Activated CD4-positive, alpha-beta T cell treated with anti-CD3 and anti-CD28 coated beads, Interleukin-2, amount 50 U/mL, for 1 hour (primary cell): Measurements from ENCODE around the gene EDIL3.
A peak's percentile ranks its signal among the peaks of the same experiment; 100 is the strongest.

ENCODE experiments used
- DNase-seq: peaks from one replicate; pipeline ENCODE4 v3.0.0-alpha.2; 2020

Gene EDIL3

DNA sequence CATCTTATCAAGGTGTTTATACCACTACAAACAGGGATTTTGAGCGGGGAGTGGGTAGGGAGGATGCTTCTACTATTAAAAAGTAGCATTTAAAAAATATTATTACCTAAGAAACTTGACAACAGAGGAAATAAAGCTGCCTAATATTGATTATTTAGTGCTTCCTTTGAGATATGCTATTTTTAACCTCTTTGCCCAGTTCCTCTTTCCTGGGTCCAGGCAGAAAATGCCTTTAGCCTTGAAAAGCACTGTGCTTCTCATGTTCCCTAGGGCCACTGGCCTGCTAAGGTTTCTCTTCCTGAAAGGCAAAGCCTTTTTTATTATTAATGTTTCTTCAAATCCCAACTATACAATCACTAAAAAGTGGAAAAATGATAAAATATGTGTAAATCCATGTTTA lies 446.8 kb downstream of the EDIL3 start:
- DNase-seq: no peak

DNA sequence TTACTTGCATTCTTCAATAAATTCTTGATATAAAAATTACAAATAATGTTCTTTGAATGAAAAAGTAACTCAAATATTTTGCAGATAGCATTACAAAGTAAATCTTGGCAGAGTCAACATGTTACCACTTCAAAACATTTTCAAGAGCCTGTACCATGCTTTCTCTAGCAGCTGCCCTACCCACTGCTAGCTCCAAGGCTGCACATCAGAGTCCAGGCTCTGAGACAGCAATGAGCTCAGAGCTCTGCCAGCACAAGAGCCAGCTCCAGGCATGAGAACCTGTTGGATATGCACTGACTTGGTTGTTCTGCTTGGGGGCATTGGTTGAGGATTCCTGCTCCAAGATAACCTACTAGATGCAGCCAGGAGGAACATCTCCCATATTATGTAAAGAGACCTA lies 452.7 kb downstream of the EDIL3 start:
- no peak for DNase-seq

DNA sequence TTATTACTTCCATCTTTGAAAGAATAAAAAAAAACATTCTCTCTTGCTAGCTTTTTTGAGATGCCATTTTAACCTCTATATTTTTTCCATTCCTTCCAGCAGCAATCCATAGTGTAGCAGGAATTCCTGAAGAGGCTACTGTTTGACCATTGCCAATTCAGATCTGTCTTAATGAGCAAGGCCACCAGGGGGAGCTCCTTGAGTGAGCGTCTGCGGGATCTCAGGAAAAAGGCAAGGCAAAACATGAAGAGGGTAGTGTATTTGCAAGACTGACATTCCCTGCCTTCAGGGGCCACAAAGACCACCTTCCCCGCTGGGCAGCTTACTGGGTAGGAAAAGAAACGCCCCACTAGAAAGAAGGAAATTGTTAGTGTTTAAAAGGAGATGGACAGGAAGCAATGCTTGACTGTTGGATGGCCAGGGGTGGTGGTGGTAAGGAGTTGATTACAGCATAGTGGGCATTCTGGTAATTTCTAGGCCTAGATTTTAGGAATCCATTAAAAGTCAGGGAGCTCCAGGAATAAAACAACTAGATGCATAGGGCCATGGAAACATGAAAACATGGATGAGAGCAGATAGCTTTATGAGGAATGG lies 457.4 kb downstream of the EDIL3 start:
- peak; percentile 5 for DNase-seq

DNA sequence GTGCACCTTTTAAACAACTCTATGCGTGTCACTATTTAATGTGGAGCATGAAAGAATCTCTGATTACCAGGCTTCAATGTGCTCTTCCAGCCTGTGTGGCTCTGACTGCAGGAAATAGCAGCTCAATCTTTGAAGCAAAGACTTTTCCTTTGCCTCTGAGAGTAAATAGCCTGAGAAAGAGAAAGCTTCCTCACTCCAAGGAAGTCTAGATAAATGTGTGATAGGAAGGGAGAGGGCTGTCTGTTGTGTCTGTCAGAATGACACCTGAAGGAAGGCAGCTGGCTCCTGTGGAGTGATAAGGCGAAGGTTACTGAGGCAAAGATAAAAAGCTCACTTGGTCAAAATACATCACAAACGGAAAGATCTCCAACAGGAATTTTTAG lies 458.7 kb downstream of the EDIL3 start:
- no peak for DNase-seq

DNA sequence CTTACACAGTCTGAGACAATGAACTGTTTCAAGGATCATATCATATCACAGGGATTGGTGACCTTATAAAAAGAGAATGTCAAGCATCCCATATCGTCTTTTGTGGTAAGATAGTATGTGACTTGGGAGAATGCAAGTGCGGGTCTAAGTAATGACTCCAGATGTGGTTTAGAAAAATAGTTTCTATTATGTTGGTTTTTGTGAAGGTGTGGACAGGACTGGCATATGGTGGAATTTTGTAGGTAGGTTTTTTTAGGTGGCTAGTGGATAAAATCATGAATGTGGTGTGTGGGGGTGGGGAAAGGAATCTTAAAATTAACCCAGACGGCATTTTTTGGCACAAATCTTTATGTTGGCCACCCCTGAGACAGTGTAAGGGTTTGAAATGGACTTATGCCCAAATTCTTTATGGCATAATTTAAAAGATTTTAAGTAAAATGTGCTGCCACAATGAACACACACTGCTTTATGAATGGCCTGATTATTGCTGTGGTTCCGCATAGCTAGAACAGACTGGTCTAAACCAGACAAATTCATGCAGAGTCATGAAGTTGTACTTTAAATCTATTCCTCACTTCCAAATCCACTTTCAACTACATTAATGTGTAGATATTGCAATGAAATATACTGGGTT lies 459.2 kb downstream of the EDIL3 start:
- no peak for DNase-seq

DNA sequence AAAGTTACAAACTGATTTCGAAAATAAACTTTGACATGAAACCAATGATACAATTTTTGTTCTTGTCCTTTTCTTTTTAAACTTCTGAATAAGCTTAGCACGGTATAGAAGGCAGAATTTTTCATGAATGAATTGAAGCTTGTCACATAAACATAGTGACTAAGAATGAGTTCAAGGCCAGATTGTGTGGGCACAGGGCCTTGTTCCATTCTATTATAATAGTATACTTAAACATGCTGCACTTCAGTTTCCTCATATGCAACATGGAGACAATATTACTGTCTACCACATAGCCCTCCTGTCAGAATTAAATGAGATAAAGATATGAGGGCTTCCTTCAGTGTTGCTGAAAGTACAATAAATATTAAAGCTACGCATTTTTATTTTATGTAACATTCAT lies 459.8 kb downstream of the EDIL3 start:
- no peak for DNase-seq

DNA sequence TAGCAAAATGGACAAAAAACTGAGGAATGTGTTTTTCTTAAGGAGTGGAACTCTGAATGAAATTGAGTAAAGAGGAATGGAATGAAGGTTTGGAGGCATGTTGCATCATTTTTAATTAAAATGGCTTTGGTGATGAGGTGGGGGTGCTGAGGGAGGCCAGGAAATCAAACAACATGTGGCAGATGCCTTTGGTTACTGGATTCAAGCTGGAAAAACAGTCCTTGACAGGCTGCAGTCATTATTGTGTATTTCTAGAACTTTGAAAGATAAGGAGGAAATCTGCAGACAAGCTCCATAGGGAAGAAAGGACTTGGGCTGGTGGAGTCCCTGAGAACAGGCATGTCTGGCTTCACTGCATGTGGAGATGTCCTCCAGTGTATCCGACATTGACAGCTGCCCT lies 460.5 kb downstream of the EDIL3 start:
- DNase-seq: no peak

DNA sequence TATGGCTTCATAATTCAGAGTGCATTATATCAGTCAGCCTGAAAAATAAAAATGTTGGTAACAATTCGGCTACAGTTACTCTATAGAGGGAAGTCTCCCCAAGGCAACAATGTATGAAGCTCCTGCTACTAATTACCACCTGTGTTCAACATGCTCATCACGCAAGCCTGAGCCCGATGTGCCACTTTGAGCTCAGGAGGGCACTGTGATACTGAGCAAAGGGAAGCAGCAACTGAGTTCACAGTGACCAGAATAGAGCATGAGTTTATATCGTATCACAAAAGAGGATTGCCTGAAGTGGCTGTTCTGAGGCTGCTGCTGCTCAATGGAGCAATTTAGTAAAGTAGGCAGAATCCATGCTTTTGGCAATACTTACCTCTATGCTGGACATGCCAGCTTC lies 462.0 kb downstream of the EDIL3 start:
- no peak for DNase-seq

DNA sequence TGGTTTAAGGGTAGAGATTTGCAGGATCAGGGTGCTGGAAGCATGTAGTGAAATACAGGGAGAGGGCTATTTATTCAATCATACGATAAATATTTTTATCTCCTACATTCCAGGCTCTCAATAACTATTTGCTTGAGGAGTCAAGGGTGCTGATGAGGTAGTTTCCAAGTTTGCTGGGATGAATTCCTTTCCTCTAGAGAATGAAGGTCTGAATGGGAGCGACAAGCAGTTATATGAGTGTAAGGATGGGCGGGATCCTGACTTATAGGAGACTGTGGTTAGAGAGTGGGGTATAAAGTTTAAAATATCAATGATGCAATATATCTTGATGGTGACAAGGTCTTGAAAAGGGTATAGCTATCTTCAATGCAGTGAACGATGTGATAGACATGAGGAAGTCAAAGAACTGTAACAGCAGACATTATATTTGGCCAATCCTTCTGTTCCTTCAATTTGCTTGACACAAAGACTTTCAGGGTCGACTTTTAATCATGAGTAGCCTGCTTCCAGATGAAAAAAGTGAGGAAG lies 462.9 kb downstream of the EDIL3 start:
- no peak for DNase-seq

DNA sequence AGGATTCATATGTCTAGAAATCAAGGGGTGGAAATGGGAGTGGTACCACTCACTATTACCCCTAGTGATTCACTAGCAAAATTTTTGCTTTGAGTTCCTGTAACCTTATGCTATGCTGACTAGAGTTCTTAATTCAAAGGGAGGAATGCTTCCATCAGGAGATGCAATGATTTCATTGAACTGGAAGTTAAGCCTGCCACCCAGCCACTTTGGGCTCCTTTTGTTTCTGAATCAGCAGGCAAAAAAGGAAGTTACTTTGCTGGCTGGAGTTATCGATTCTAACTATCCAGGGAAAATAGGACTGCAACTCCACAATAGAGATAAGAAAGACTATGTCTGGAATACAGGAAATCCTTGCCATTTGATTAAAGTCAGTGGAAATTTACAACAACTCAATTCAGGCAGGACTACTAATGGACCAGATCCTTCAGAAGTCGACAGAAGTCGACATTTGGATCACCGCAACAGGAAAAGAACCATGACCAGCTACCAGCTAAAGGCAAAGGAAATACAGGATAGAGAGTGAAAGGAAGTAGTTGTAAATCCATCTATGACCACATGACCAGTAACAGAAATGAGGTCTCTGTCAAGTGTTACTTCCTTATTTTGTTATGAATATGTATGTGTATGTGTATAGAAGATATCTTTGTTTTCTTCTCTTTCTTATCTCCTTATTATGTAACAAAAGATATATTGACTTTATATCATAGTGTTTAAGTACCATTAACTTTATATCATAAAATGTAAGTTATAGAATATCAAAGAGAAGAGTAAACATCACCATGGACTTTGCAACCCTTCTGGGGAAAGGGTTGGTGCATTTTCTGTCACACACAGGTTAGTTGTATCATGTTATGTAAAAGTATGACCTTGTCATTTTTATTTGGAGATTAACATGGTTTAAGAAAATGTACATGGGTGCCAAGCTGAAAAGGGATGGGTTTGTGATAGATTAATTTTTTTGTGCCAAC lies 465.3 kb downstream of the EDIL3 start:
- DNase-seq: no peak

DNA sequence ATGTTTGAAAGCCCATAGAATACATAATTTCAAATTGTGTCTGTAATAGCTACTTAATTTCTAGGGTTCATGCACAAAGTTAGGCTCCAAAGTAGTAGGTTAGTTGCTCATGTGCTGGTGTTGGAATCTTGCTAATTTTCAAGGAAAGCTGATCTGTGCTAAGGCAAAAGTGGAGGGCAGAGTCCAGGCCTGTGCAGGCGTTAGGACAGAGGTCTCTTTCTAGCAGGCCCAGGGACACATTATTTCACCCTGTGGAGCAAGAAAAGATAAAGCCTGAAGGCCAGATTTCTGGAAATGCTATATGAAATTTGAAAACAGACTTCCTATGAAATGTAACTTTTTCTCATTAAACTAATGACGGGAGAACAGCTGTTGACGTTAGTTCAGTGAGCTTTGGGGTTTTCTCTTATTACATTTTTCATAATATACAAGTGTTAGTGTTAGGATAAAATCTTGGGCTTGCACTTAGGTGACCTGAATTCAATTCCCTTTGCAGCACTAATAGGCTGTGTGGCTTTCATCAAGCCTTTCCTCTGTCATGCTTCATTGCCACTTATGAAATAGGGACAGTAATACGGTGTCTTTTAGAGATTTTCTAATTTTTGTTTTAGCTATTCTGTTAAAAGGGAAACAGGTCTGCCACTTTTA lies 467.3 kb downstream of the EDIL3 start:
- no peak for DNase-seq

DNA sequence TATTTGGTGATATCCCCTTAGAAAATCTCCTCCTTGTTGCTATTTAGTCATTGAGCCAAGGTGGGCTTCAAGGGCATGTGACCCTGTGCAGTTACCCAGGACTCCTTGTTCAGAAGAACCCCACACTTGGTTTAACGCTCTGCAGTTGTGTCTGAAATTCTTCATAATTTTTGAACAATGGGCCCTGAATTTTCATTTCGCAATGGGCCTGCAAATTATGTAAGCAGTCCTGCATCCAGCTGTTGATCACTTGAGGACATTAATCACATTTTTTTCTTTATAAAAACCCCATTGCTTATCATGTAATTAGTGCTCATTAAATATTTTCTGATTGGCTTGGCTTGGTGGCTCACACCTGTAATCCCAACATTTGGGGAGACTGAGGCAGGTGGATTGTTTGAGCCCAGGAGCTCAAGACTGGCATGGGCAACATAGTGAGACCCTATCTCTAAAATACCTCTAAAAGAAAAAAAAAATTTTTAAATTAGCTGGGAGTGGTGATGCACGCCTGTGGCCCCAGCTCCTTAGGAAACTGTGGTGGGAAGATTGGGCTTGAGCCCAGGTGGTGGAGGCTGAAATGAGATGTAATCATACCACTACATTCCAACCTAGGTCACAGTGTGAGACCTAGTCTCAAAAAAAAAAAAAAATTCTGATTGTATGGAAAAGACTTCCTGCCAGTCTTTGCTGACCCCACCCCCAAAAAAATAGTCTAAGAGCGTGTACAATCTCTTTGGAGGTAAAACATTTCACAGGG lies 469.8 kb downstream of the EDIL3 start:
- DNase-seq: no peak

DNA sequence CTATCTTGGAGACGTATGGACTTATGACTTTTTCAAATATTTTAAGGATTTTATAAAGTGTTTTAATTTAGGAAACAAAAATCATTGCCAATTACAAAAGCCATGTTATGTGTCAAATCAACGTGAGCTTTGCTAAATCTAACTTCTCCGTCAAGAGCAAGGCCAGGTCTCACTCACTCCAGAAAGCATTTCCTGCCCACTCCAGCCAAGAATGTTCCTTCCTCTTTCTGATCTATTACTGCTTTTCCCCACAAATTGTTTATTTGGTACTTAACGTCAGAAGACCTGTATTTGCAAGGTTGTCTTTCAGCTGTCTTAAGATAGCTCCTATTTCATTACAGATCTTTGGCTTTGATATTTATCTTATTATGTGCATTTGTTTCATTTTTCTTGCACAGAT lies 470.5 kb downstream of the EDIL3 start:
- no peak for DNase-seq

DNA sequence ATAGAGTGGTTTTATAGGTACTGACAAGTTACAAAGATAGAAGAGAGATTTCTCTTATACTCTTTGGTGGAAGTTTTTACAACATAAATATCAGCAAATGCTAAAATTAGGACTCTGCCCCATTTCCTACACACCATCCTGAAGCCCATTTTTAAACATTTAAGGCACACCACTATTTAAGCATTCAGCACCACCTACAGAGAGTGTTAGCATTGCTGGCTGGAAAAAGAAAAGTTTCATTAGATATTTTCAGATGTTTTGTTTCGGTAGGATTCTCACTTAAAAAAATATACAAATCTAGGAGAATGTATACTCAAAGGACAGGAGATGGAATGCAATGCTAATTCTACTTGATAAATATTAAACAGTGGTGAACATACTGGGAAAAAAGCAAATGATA lies 471.1 kb downstream of the EDIL3 start:
- no peak for DNase-seq

DNA sequence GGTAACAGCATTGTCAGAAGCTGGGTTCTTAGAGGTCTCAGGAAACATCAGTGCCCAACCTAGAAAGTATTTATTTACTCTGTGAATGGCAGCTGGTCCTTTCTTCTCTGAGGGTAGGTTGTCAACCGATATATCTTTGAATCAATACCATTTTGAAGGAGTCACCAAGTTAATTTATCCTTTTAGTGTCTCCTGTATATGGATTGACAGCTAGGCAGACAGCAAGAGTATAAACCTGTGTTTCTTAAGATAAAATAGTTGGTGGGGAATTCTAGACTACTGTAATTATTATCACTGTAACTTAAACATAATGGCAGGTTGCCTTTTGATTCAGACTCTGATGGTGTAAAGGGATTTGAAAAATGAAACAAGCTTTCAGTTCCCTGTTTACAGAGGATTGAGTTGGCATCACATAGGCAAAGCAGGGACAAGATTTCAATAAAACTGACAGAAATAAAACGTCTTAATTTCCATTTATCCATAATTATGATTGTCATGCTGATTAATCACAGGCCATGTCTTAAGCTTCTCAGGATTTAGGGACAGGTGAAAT lies 473.2 kb downstream of the EDIL3 start:
- DNase-seq: no peak

DNA sequence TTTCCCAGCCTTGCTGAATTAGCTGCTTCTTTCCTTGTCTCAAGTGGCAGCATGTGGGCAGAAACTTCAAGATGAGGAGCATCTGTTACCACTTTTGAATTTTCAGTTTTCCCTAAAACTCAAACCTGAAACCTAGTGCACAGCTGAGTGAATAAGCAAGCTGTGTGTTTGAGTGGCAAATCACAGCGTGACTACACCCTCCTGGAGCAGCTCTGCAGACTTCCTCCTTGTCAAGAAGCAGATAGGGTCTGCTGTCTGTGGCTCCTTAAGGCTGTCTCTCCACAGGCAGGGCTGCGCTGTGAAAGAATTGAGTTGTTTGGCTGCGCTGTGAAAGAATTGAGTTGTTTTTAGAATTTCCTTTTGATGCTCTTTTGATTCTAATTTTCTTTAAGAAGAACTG lies 484.4 kb downstream of the EDIL3 start:
- no peak for DNase-seq

DNA sequence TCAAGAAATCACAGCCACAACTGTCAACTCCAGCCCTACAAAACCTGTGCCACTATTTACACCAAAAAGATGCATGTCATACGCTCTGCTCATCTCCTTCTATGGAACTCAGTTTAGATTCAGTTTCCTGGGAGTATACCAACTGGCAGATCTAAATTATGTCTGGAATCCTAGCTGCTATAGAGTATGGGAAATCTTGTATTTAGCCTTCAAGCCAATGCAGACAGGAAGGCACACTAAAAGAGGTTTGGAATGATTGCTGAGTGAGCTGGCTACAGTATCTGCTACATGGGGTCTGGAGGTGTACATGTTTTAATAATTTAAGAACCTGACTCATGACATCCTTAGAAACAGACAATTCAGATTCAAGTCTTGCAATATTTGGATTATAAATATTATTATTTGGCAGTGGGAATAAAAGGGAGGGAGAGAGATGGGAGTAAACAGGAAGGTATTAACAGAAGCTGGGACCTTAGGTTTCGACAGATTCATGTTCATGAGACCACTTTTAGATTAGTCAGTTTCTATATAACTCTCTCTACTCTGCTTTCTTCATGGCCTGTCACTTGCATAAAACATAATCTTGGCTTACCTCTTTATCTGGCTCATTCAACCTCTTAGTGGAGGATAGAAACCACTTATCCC lies 485.2 kb downstream of the EDIL3 start:
- no peak for DNase-seq

DNA sequence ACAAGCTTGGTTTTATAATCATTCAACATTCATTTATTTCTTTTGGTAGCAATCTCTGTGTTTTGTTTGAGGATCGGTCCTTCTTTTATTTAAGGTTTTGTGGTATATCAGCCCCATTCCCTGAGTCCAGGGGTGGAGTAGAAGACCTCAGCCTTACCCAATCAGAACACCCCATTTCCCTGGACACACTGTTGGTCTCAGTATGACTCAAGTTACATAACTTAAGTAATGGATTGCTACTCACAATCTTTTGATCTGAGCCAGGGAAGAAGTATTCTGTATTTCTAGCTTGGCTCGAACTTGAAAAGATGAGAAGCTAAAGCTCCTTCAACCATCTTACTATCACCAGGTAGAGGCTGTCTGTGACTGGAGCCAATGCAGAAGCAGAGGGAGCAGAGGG lies 488.8 kb downstream of the EDIL3 start:
- no peak for DNase-seq

DNA sequence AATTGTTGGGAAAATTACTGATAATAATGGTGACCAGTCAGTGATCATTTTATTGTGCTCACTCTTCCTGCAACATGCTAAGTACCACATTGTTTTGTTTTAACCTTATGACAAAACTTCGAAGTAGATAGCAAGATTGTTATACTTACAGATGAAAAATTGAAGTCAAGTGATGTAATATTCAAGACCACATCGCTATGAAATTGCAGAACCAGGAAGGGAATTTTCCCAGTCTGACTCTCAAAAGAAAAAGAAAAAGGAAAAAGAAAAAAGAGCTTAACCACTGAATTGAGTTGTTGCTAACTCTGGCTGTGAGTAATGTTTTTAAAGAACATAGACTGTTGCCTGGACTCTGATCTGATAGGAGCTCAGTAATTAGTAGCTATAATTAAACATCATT lies 493.4 kb downstream of the EDIL3 start:
- no peak for DNase-seq
